ENCODE results near the gene FJX1.

Gene FJX1

GRCh38 chr11:35606206-35606605 is 12.1 kb upstream of the FJX1 start:
- DNase-seq (ENCODE audit: low read depth, low spot score) = no peak

GRCh38 chr11:35608502-35608901 is 9.8 kb upstream of the FJX1 start:
- no peak for DNase-seq (ENCODE audit: low read depth, low spot score)

- no peak for DNase-seq (ENCODE audit: low read depth, low spot score)
Observed at GRCh38 chr11:35609656-35610055, 8.6 kb upstream of the FJX1 start.

- DNase-seq (ENCODE audit: low read depth, low spot score) = no peak
Observed at GRCh38 chr11:35610631-35611030, 7.6 kb upstream of the FJX1 start.

- no peak for DNase-seq (ENCODE audit: low read depth, low spot score)
Observed at GRCh38 chr11:35611741-35612140, 6.5 kb upstream of the FJX1 start.

- DNase-seq (ENCODE audit: low read depth, low spot score) = no peak
Observed at GRCh38 chr11:35614939-35615569, 3.2 kb upstream of the FJX1 start.

- no peak for DNase-seq (ENCODE audit: low read depth, low spot score)
Observed at GRCh38 chr11:35615921-35616900, 2.0 kb upstream of the FJX1 start.

- no peak for DNase-seq (ENCODE audit: low read depth, low spot score)
Observed at GRCh38 chr11:35617316-35617686, 959 bp upstream of the FJX1 start.

- DNase-seq (ENCODE audit: low read depth, low spot score) = no peak
Observed at GRCh38 chr11:35618497-35619115, 346 bp downstream of the FJX1 start.

GRCh38 chr11:35619116-35619854 is 1.0 kb downstream of the FJX1 start:
- DNase-seq (ENCODE audit: low read depth, low spot score) = no peak

- no peak for DNase-seq (ENCODE audit: low read depth, low spot score)
Observed at GRCh38 chr11:35619855-35620640, 1.8 kb downstream of the FJX1 start.

- DNase-seq (ENCODE audit: low read depth, low spot score) = no peak
Observed at GRCh38 chr11:35620795-35621194, 2.5 kb downstream of the FJX1 start.

- no peak for DNase-seq (ENCODE audit: low read depth, low spot score)
Observed at GRCh38 chr11:35621620-35622019, 3.4 kb downstream of the FJX1 start.

GRCh38 chr11:35622070-35622469 is 3.8 kb downstream of the FJX1 start:
- DNase-seq (ENCODE audit: low read depth, low spot score) = no peak

GRCh38 chr11:35623621-35624168 is 5.4 kb downstream of the FJX1 start:
- DNase-seq (ENCODE audit: low read depth, low spot score) = no peak

- DNase-seq (ENCODE audit: low read depth, low spot score) = no peak
Observed at GRCh38 chr11:35624316-35624715, 6.1 kb downstream of the FJX1 start.

- no peak for DNase-seq (ENCODE audit: low read depth, low spot score)
Observed at GRCh38 chr11:35624781-35625180, 6.5 kb downstream of the FJX1 start.

GRCh38 chr11:35626501-35626900 is 8.2 kb downstream of the FJX1 start:
- no peak for DNase-seq (ENCODE audit: low read depth, low spot score)

GRCh38 chr11:35629511-35629910 is 11.3 kb downstream of the FJX1 start:
- DNase-seq (ENCODE audit: low read depth, low spot score) = no peak

- no peak for DNase-seq (ENCODE audit: low read depth, low spot score)
Observed at GRCh38 chr11:35629914-35630313, 11.7 kb downstream of the FJX1 start.

- no peak for DNase-seq (ENCODE audit: low read depth, low spot score)
Observed at GRCh38 chr11:35631891-35632290, 13.6 kb downstream of the FJX1 start.
